ENCODE data around the gene HERPUD1. TPM values are rescaled to one million over a fixed set of nuclear protein-coding genes. Genes with fewer than 3 reads are reported as not detected.
A peak's percentile ranks its signal among the peaks of the same experiment; 100 is the strongest.

The HERPUD1 gene
- total RNA-seq, 2 experiments from 2014 or later = 142 to 150 TPM

GRCh38 chr16:56944954-56945839 is 13.3 kb downstream of the HERPUD1 start:
- intact Hi-C loops (cut with micrococcal nuclease) = no loop called here
- Mint-ChIP-seq H3K36me3 (ENCODE audit: low read depth) (peaks cover 46% of the 10 kb centered on the region), H3K27me3 (no peaks in the 10 kb centered on the region), H3K4me1 (ENCODE audit: low read depth) (peaks cover 54% of the 10 kb centered on the region), H3K27ac (peak overlapping the region; percentile 89), H3K4me3 (peak overlapping the region; percentile 21), H3K9me3 (no peaks in the 10 kb centered on the region)
- POLR2A ChIA-PET = interaction anchor here (0.6 to 8.2 kb wide), 24 partner anchors 10 to 498 kb away, joined by 3 to 145 read pairs (median 4); partner anchors contain the start of genes HERPUD1 and NLRC5
- ATAC-seq (peak; percentile 78), DNase-seq (peak; percentile 66)
- TF ChIP-seq CTCF (IDR thresholded peaks at IDR 0.05) = no peak
- CTCF ChIA-PET = interaction anchor here (0.6 to 5.9 kb wide), 11 partner anchors 9 to 368 kb away, joined by 3 to 53 read pairs (median 5); partner anchors contain the start of genes CETP, HERPUD1 and SLC12A3

- no peaks in the 10 kb centered on the region for H3K9me3 Mint-ChIP-seq
- DNase-seq (no peak), ATAC-seq (no peak)
- peaks cover 56% of the 10 kb centered on the region for H3K4me1 Mint-ChIP-seq (ENCODE audit: low read depth)
- peak overlapping the region; percentile 42 for H3K27ac Mint-ChIP-seq
- no peaks in the 10 kb centered on the region for H3K27me3 Mint-ChIP-seq
- intact Hi-C loops (cut with micrococcal nuclease) = no loop called here
- H3K4me3 Mint-ChIP-seq = no peak overlapping the region
- ChIA-PET CTCF (interaction anchor here (0.6 to 5.9 kb wide), 7 partner anchors 12 to 153 kb away, joined by 3 to 53 read pairs (median 7); partner anchors contain the start of genes CETP, HERPUD1 and SLC12A3), POLR2A (interaction anchor here (0.6 to 8.2 kb wide), 22 partner anchors 9 to 498 kb away, joined by 3 to 145 read pairs (median 4); partner anchors contain the start of genes HERPUD1 and NLRC5)
- peaks cover 39% of the 10 kb centered on the region for H3K36me3 Mint-ChIP-seq (ENCODE audit: low read depth)
- TF ChIP-seq CTCF (IDR thresholded peaks at IDR 0.05) = no peak
Observed at GRCh38 chr16:56945847-56946527, 14.0 kb downstream of the HERPUD1 start.

GRCh38 chr16:56946767-56947603 is 15.0 kb downstream of the HERPUD1 start:
- Mint-ChIP-seq H3K4me1 (ENCODE audit: low read depth) (peaks cover 54% of the 10 kb centered on the region), H3K4me3 (no peak overlapping the region)
- intact Hi-C loops (cut with micrococcal nuclease) = no loop called here

More at GRCh38 chr16:56946767-56947603, 15.0 kb downstream of the HERPUD1 start:
- DNase-seq (peak; percentile 35), ATAC-seq (no peak)
- Mint-ChIP-seq H3K27ac (peak overlapping the region; percentile 50), H3K27me3 (no peaks in the 10 kb centered on the region), H3K9me3 (no peaks in the 10 kb centered on the region), H3K36me3 (ENCODE audit: low read depth) (peaks cover 32% of the 10 kb centered on the region)
- no peak for TF ChIP-seq CTCF (IDR thresholded peaks at IDR 0.05)
- POLR2A ChIA-PET = interaction anchor here (0.6 to 8.2 kb wide), 13 partner anchors 8 to 108 kb away, joined by 3 to 145 read pairs (median 4); partner anchors contain the start of genes HERPUD1 and NLRC5
- CTCF ChIA-PET = interaction anchor here (0.8 to 5.9 kb wide), 4 partner anchors 17 to 82 kb away, joined by 3 to 53 read pairs (median 11); partner anchors contain the start of genes CETP and SLC12A3
